Activated CD4-positive, alpha-beta memory T cell treated with anti-CD3 and anti-CD28 coated beads, Interleukin-2, amount 10 ng/mL, durations not matched to agents 7 days and 5 days (primary cell): Measurements from ENCODE around the gene PDGFA. TPM values are rescaled to one million over a fixed set of nuclear protein-coding genes. Genes with fewer than 3 reads are reported as not detected.

ENCODE experiments used
- CTCF ChIA-PET: fragments of 350-600 bp; sonication (Branson Sonifier 250); formaldehyde crosslinking; loops from one replicate; lab custom pipeline; 2021; ENCODE audit warnings: antibody characterized with exemption, inconsistent platforms; lab: Charles Lee
- POLR2A ChIA-PET: fragments of 350-600 bp; sonication (Branson Sonifier 250); formaldehyde crosslinking; loops from one replicate; lab custom pipeline; 2021; ENCODE audit warnings: antibody characterized with exemption; lab: Charles Lee
- DNase-seq: peaks from one replicate; pipeline ENCODE4 v3.0.0-alpha.2; 2020
- H3K27ac Mint-ChIP-seq: one replicate; pipeline ENCODE4 v1.8.0; 2021; ENCODE audit warnings: mild to moderate bottlenecking, mixed read lengths
- H3K27me3 Mint-ChIP-seq: one replicate; pipeline ENCODE4 v1.8.0; 2021; ENCODE audit warnings: mixed read lengths
- H3K36me3 Mint-ChIP-seq: one replicate; pipeline ENCODE4 v1.8.0; 2021; ENCODE audit warnings: low read depth, mixed read lengths
- H3K4me1 Mint-ChIP-seq: one replicate; pipeline ENCODE4 v1.8.0; 2021; ENCODE audit warnings: mixed read lengths
- H3K4me3 Mint-ChIP-seq: one replicate; pipeline ENCODE4 v1.8.0; 2021; ENCODE audit warnings: mild to moderate bottlenecking, mixed read lengths
- H3K9me3 Mint-ChIP-seq: one replicate; pipeline ENCODE4 v1.8.0; 2021; ENCODE audit warnings: mixed read lengths
- total RNA-seq, 2 experiments: library from RNA; stranded (reverse); gene quantifications; one replicate each; pipeline ENCODE4 v1.2.3, GENCODE V29; 2021

Gene PDGFA
- total RNA-seq, 2 experiments from 2014 or later, result 0.70 to 0.73 TPM

DNA sequence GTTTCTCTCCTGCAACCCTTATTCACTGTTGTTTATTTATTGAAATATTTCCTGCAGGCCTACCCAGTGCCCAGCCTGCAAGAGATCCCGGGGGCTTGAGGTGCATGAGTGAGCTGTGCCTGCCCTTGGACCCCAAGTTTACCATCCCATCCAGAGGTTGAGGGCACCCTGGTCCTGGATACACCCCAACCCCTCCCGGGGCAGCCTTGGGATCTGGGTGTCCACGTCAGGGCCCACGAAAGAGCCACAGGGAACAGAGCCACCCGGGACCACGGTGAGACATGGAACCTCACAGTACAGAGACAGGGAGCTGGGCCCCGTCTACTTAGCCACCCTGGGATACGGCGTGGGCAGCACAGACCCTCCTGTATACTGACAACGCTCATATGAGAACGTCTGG, 28.8 kb upstream of the PDGFA start:
- no peak overlapping the region for H3K4me3 Mint-ChIP-seq
- H3K36me3 Mint-ChIP-seq, result no peaks in the 10 kb centered on the region
- no peaks in the 10 kb centered on the region for H3K9me3 Mint-ChIP-seq
- no peak for DNase-seq
- H3K27ac Mint-ChIP-seq, result no peak overlapping the region
- POLR2A ChIA-PET, result no interaction called here
- CTCF ChIA-PET, result no interaction called here
- H3K4me1 Mint-ChIP-seq, result no peaks in the 10 kb centered on the region
- H3K27me3 Mint-ChIP-seq, result no peaks in the 10 kb centered on the region

GRCh38 chr7:545470-545869, 25.8 kb upstream of the PDGFA start:
- no peak overlapping the region for H3K4me3 Mint-ChIP-seq
- H3K9me3 Mint-ChIP-seq, result no peaks in the 10 kb centered on the region
- ChIA-PET CTCF (no interaction called here), POLR2A (interaction anchor here (0.9 kb wide), 1 partner anchor 29 kb away, joined by 3 read pairs; no protein-coding TSS in a partner anchor)
- H3K36me3 Mint-ChIP-seq, result no peaks in the 10 kb centered on the region
- no peaks in the 10 kb centered on the region for H3K27me3 Mint-ChIP-seq
- H3K27ac Mint-ChIP-seq, result no peak overlapping the region
- no peak for DNase-seq
- peaks cover 8% of the 10 kb centered on the region for H3K4me1 Mint-ChIP-seq

DNA sequence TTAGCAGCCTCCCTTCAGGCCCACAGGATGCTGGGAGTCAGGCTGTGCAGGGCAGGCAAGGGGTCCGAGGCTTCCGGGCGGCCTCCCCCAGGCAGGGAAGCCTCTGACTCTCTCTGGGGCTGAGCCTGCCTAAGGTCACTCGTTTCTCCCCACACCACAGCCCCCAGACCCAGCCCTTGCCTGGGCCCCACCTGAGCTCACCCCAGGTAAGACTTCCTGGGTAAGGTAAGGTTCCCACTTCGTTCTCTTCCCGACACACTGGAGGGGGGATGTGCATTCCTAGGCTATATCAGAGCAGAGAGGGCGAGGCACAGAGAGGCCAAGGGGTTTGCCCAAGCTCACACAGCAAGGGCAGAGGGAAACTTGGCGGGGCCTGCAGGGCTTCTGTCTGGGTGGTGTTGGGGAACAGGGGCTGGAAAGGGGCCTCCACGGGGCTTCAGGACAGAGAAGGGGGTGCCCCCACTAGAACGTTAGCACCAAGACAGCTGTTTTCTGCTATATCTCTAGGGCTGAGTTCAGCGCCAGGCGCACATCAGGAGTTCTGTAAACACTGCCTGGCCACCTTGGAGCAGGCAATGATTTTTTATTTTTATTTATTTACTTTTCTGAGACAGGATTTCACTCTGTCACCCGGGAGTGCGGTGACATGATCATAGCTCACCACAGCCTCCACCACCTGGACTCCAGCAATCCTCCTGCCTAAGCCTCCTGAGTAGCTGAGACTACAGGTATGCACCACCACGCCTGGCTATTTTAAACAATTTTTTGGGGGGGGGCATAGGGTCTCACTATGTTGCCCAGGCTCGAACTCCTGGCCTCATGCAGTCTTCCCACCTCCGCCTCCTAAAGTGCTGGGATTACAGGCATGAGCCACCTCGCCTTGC, 24.9 kb upstream of the PDGFA start:
- Mint-ChIP-seq H3K27me3 (no peaks in the 10 kb centered on the region), H3K36me3 (no peaks in the 10 kb centered on the region), H3K4me3 (no peak overlapping the region), H3K9me3 (no peaks in the 10 kb centered on the region), H3K4me1 (peaks cover 11% of the 10 kb centered on the region), H3K27ac (no peak overlapping the region)
- no peak for DNase-seq
- CTCF ChIA-PET, result no interaction called here
- POLR2A ChIA-PET, result no interaction called here

GRCh38 chr7:543501-544337, 24.1 kb upstream of the PDGFA start:
- CTCF ChIA-PET, result no interaction called here

GRCh38 chr7:542713-543500, 23.3 kb upstream of the PDGFA start:
- Mint-ChIP-seq H3K27ac (no peak overlapping the region), H3K4me3 (no peak overlapping the region), H3K36me3 (no peaks in the 10 kb centered on the region), H3K9me3 (no peaks in the 10 kb centered on the region), H3K4me1 (peaks cover 11% of the 10 kb centered on the region), H3K27me3 (no peaks in the 10 kb centered on the region)
- CTCF ChIA-PET, result no interaction called here
- POLR2A ChIA-PET, result no interaction called here
- DNase-seq, result no peak

More at GRCh38 chr7:543501-544337, 24.1 kb upstream of the PDGFA start:
- POLR2A ChIA-PET, result no interaction called here
- no peak for DNase-seq
- H3K27me3 Mint-ChIP-seq, result no peaks in the 10 kb centered on the region
- peaks cover 11% of the 10 kb centered on the region for H3K4me1 Mint-ChIP-seq
- no peaks in the 10 kb centered on the region for H3K9me3 Mint-ChIP-seq
- H3K4me3 Mint-ChIP-seq, result no peak overlapping the region
- H3K36me3 Mint-ChIP-seq, result no peaks in the 10 kb centered on the region
- no peak overlapping the region for H3K27ac Mint-ChIP-seq

- no peak overlapping the region for H3K27ac Mint-ChIP-seq
- H3K27me3 Mint-ChIP-seq, result no peaks in the 10 kb centered on the region
- H3K9me3 Mint-ChIP-seq, result no peaks in the 10 kb centered on the region
- ChIA-PET POLR2A (no interaction called here), CTCF (no interaction called here)
- H3K4me3 Mint-ChIP-seq, result no peak overlapping the region
- DNase-seq, result no peak
- no peaks in the 10 kb centered on the region for H3K36me3 Mint-ChIP-seq
- peaks cover 11% of the 10 kb centered on the region for H3K4me1 Mint-ChIP-seq
Observed at GRCh38 chr7:542131-542712, 22.6 kb upstream of the PDGFA start.

DNA sequence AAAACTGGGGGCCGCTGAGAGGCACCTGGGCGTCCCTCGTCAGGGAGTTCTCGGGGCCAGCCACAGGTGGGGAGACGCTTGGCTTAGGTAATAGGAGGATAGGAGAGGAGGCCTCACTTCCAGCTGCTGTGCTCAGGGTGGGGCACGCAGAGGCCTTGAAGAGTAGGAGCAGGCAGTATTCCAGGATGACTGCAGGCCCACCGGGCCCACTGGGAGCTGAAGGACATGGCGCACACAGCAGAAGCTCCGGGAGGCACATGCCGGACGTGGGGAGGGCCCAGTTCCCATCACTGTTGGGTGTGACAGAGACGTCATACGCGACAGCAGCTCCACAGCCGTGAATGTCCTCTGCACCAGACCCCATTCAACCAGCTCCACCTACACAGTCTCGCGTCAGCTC, 22.0 kb upstream of the PDGFA start:
- no peaks in the 10 kb centered on the region for H3K36me3 Mint-ChIP-seq
- DNase-seq, result no peak
- CTCF ChIA-PET, result no interaction called here
- no peak overlapping the region for H3K27ac Mint-ChIP-seq
- H3K9me3 Mint-ChIP-seq, result no peaks in the 10 kb centered on the region
- no peak overlapping the region for H3K4me3 Mint-ChIP-seq
- POLR2A ChIA-PET, result no interaction called here
- H3K4me1 Mint-ChIP-seq, result peaks cover 11% of the 10 kb centered on the region
- H3K27me3 Mint-ChIP-seq, result no peaks in the 10 kb centered on the region

DNA sequence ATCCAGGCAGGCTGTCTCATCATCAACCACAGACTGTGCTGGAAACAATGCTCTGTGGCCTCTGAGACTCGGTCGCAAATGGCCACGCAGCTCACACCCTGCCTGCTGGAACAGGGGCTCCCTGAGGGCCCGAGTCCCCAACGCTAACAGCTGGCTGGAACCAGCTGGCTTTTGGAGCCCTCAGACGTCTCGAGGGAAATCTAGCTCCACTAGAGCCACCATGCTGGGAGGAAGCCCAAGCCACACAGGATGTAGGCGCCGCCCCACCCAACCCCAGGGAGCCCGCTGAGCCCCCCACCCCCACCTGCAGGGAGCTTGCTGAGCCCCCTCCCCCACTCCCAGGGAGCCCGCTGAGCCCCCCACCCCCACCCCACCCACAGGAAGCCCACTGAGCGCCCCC, 21.4 kb upstream of the PDGFA start:
- H3K27me3 Mint-ChIP-seq, result no peaks in the 10 kb centered on the region
- no peaks in the 10 kb centered on the region for H3K36me3 Mint-ChIP-seq
- peaks cover 11% of the 10 kb centered on the region for H3K4me1 Mint-ChIP-seq
- DNase-seq, result no peak
- H3K9me3 Mint-ChIP-seq, result no peaks in the 10 kb centered on the region
- no peak overlapping the region for H3K27ac Mint-ChIP-seq
- CTCF ChIA-PET, result no interaction called here
- H3K4me3 Mint-ChIP-seq, result no peak overlapping the region
- POLR2A ChIA-PET, result no interaction called here

DNA sequence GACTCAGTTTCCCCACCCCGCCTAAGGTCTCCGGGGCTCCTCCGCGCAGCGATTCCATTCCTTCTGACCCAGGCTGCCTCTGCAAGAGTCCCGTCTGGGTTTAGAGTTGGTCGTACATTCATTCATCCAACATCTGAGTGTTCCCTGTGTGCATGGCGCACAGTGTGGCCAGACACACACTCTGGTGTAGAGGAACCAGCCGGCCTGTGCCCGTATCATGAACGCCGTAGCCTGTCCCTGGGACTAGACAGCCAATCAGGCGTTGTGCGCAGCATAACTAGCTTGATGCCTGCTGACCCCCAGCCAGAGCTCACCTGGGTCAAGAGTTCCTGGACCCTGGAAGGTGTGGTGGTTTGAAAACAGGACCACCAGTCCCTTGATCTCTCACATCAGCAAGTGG, 20.9 kb upstream of the PDGFA start:
- ChIA-PET CTCF (no interaction called here), POLR2A (no interaction called here)
- Mint-ChIP-seq H3K36me3 (no peaks in the 10 kb centered on the region), H3K9me3 (no peaks in the 10 kb centered on the region), H3K4me3 (no peak overlapping the region), H3K27me3 (no peaks in the 10 kb centered on the region), H3K27ac (no peak overlapping the region), H3K4me1 (peaks cover 11% of the 10 kb centered on the region)
- no peak for DNase-seq

- H3K4me3 Mint-ChIP-seq, result no peak overlapping the region
- H3K27me3 Mint-ChIP-seq, result no peaks in the 10 kb centered on the region
- H3K4me1 Mint-ChIP-seq, result peaks cover 11% of the 10 kb centered on the region
- H3K9me3 Mint-ChIP-seq, result no peaks in the 10 kb centered on the region
- H3K27ac Mint-ChIP-seq, result no peak overlapping the region
- no peaks in the 10 kb centered on the region for H3K36me3 Mint-ChIP-seq
- ChIA-PET CTCF (no interaction called here), POLR2A (no interaction called here)
- DNase-seq, result no peak
Observed at GRCh38 chr7:539731-540411, 20.2 kb upstream of the PDGFA start.

- no peaks in the 10 kb centered on the region for H3K27me3 Mint-ChIP-seq
- no peak overlapping the region for H3K27ac Mint-ChIP-seq
- ChIA-PET POLR2A (no interaction called here), CTCF (no interaction called here)
- H3K36me3 Mint-ChIP-seq, result no peaks in the 10 kb centered on the region
- DNase-seq, result no peak
- H3K9me3 Mint-ChIP-seq, result no peaks in the 10 kb centered on the region
- H3K4me3 Mint-ChIP-seq, result no peak overlapping the region
- peaks cover 11% of the 10 kb centered on the region for H3K4me1 Mint-ChIP-seq
Observed at GRCh38 chr7:538764-539685, 19.4 kb upstream of the PDGFA start.
